GM18520 (cell line): ENCODE results near the gene KRT13.

ENCODE experiments used
- ATAC-seq: cut with Tn5 transposase; IDR thresholded peaks from one replicate; pipeline ENCODE4 v1.9.1; 2021; ENCODE audit not compliant: unreplicated experiment

Gene KRT13

GRCh38 chr17:41498276-41498675, 7.1 kb downstream of the KRT13 start:
- no peak for ATAC-seq

- ATAC-seq: peak; percentile 53
Observed at GRCh38 chr17:41496803-41497484, 8.5 kb downstream of the KRT13 start.

DNA sequence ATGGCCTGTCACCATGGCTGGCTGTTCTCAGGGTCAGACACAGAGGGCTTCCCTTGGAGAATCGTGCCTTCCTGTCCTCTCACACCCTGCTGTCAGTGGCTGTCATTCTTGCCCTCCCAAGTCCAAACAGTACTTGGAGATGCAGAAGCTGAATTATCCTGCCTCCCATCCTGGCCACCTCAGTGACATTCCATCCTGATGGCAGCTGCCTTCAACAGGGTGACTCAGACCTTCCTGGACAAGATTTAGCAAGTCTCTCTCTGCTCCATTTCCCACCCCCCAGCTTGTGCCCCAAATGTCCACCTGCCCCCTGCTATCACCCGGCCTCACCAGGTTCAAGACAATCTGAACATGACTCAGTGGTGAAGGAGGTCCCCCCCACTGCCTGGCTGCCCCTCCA, 10.9 kb downstream of the KRT13 start:
- no peak for ATAC-seq

DNA sequence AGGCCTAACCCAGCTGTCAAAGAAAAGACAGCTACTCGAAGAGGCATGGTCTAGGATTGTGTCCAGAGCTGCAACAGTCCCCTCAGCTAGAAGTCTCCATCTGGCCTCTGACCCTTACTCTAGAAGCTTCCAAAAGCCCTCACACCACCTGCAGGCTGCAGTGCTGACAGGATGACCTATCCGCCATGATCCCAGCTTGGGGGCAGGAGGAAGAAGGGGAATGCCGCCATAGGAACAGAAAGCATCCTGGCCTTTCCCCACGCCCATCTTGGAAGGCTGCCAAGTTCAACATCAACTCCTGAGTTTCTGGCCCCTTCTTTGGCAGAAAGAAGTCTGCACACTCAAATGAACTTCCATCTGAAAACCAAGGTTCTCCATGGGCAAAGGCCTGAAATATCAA, 12.6 kb downstream of the KRT13 start:
- no peak for ATAC-seq

GRCh38 chr17:41492351-41492750, 13.1 kb downstream of the KRT13 start:
- ATAC-seq: no peak

GRCh38 chr17:41491476-41491875, 13.9 kb downstream of the KRT13 start:
- ATAC-seq: no peak

- ATAC-seq: no peak
Observed at GRCh38 chr17:41490000-41490990, 15.1 kb downstream of the KRT13 start.

GRCh38 chr17:41489531-41489930, 15.9 kb downstream of the KRT13 start, which contains the start of gene KRT36:
Gene KRT36 (minus strand): TSS chr17:41489910. CDS start chr17:41489864, 46 bp downstream.
- no peak for ATAC-seq

GRCh38 chr17:41486809-41487530, 18.4 kb downstream of the KRT13 start:
- no peak for ATAC-seq

DNA sequence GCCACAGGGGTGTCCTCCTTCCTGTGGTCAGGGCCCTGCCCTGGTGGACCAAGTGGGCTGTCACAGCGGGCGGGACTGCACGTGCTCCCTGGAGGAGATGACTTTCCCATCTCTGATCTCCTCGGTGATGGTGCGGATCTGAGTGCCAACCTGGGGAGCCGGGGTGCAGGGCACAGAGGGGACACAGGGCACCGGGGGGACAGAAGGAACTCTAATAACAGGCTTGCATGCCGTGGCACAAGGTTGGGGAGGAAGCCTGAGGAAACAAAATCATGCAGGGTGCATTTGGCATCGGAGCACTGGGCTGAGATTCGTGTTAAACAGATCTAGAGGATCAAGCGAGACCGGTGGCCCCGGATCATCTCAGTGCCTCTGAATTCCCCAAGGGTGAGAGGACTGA, 19.1 kb downstream of the KRT13 start:
- no peak for ATAC-seq

DNA sequence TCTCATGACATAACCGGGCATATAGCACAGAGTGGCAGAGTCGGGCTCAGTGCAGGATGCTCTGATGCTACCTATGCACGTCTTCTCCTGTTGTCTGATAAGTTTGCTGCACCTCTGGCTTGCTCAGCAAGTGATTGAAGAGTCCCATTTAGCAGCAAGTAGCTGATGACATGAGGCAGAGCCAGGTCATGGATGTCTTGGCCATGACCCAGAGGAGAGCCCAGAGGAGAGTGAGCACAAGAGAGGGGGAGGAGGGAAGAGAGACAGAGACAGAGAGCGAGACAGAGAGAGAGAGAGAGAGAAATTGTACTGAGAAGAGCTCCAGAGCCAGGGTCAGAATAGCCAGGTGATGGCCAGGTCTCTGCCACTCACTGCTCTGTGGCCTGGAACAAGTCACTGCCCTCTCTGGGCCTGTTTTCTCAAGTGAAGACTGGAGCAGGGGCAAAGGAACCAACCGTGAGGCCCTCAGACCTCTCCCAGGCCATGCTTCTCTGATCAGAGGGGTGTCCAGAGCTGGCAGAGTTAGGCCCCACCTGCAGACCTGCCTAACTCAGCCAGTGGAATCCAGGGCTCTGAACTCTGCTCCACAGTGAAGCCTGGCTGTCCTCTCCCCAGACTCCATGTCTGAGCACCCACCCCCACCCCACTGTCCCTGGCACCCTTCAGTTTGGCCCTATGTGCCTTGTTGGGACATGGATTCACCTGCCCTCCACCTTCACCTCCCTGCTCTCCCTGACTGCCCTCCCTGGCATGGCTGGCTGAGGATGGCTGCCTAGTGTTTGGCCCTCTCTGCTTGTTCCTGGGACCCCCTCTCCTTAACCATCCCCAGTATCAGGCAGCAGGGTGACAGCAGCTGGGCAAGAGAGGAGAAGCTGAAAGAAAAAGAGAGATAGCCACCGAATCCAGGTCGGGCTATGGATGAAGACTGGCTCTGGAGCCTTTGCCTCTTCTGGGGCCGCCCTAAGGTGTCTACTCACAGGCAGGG, 20.2 kb downstream of the KRT13 start:
- ATAC-seq: no peak

- ATAC-seq: no peak
Observed at GRCh38 chr17:41483991-41484826, 21.2 kb downstream of the KRT13 start.

DNA sequence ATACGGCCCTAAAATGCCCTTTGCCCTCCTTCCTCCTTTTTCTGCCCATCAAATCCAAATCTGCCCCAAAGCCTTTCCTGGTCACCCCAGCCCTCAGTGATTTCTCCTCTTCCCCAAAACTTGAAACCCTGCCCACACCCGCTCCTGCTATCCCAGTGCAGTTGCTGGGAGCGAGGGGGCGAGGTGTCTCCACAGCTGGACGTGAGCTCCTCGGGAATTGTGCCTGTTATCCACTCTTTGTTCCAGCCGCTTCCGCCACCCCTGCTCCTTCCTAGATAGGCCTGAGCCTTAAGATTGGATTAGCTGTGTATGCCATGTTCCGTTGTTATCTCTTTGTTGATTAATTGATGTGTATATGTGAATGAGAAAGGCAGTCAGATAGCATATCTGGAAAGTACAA, 21.9 kb downstream of the KRT13 start:
- ATAC-seq: no peak

- no peak for ATAC-seq
Observed at GRCh38 chr17:41481036-41481435, 24.4 kb downstream of the KRT13 start, which contains the start of gene KRT35. Gene KRT35 (minus strand): TSS chr17:41481151. CDS start chr17:41481097, 54 bp downstream.

DNA sequence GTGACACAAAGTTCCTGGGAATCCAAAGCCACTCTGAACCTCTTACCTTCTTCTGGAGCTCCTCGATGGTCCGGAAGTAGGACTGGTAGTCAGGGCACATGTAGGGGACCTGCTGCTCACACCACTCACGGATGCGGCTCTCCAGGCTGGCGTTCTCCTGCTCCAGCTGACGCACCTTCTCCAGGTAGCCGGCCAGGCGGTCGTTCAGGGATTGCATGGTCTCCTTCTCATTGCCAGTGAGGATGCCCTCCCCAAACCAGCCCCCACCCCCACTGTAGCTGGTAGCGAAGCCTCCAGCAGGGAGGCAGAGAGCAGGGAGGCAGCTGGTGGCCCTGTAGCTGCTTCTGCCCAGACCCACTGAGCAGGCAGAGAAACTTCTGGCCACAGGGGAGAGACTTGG, 24.8 kb downstream of the KRT13 start:
- ATAC-seq: no peak

DNA sequence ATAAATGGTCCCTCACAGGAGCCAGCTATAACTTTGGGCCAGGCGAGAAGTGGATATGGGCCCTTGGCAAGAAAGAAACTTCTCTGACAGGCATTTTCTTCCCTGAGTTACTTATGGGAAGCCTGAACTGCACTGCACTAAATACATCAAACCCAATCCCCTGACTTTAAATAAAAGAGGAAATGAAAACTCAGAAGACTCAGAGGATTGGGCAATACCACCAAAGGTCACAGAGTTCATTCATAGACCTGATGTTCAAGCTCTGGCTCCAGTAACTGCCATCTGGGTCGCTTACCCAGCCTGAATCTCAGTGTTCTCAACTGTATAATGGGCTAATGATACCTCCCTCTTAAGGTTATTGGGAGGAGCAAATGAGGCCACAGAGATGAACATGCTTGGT, 25.3 kb downstream of the KRT13 start:
- ATAC-seq: no peak

DNA sequence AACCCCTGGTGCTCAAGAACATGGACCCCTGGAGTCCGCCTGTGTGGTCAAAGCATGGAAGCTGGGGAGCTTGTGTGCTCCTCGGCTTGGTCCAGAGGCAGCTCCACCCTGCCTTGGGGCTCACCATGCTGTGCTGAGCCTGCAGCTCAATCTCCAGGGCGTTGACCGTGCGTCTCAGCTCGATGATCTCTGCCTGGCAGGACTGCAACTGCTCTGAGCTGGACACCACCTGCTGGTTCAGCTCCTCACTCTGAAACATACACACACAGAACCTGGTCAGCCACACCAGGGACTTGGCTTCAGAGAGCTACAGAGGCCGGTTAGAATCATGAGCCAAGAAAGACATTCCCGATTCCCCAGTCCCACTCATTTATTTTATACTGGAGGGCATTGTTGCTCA, 27.2 kb downstream of the KRT13 start:
- ATAC-seq: no peak

- no peak for ATAC-seq
Observed at GRCh38 chr17:41476866-41477815, 28.3 kb downstream of the KRT13 start.
